NCI-H345 treated with DMSO at 0.1 percent for 48 hours (cell line): ENCODE data around the gene LATS2.
"Not testable (repeated sequence)": the region's sequence is repeated elsewhere in the genome, so short reads cannot be mapped to it uniquely, and the experiment has no call there.

Experiments
- DNase-seq: peaks from one replicate; lab custom pipeline; 2025; ENCODE audit not compliant: unreplicated experiment; lab: John Stamatoyannopoulos, UW

LATS2 gene

DNA sequence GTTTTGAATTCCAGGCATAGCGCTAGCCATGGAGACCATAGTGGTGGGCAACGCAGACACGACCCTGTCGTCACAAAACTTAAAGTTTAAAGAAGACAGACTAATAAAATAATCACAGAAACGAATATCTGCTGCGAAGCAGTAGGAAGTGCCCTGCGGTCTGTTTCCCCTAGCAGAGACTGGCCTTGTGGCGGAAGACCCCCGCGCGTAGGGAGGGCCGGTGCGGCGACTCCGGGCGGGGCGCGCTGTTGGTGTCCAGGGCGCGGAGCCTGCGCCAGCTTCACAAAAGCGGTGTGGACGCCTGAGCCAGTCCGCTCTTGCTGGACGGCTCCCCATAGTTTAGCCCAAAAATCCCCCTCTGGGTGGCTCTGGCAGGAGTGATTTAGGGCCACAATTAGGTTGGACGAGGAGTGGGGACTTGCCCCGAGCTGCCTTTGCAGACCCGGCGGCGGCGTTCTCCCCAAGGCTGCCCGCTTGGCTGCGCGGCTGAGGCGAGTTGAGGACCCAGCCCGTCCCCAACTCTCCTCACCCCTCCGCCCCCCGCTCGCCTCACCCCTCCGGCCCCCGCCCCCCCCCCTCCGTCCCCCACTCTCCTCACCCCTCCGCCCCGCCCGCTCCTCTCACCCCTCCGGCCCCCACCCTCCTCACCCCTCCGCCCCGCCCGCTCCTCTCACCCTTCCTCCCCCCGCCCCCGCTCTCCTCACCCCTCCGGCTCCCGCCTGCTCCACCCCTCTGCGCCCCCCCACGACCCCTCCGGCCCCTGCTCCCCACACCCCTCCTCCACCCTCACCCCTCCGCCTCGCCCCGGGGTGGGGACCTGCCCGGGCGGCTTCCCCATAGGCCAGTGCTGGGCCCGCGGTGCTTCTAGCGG lies 14.2 kb upstream of the LATS2 start:
- no peak for DNase-seq

DNA sequence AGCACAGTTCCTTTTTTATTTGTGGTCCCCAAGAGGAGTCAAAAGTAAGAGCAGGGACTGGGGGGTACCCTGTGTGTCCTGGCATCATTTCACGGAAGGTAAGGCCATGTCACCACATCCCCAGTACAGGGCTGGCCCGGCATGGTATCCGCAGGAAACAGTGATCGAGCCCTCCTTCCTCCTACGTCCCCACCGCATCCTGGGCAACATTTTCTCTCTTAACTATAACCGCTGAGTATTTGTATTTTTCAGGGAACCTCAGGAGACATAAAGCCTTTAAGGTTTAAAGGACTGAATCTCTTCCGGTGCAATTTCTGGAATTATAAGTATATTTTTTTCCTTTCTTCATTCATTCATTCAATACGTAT lies 13.6 kb upstream of the LATS2 start:
- no peak for DNase-seq

DNA sequence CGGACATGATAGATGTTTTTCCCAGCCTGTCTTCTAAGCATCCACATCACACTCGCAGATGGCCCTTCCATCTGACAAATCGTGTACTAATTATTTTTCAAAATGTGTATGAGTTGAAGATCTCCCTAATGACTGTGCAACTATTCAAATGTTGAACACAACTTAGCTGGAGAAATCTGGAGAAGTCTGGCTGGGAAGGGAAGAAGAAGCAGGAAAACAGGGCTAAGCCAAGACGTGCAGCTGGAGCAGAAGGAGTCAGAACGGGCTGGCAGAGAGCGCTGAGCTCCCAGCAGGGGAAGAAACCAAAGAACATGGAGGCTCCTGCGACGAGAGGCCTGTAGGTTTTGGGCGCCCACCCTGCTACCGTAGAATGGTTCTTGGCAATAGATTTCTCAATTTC lies 13.2 kb upstream of the LATS2 start:
- no peak for DNase-seq

DNA sequence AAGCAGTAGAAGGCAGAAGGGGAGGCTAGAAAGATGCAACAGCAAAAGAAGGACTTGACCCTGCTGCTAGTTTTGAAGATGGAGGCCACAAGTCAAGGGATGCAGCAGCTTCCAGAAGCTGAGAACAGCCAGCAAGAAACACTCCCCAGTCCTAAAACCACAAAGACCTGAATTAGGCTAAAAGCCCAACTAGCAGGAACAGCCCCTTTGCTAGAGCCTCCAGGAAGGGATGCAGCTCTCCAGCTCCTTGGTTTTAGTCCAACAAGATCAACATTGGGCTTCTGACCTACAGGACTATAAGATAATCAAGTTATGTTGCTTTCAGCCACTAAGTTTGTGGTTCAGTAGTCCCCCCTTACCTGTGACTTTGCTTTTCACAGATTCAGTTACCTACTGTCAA lies 10.5 kb upstream of the LATS2 start:
- no peak for DNase-seq

GRCh38 chr13:21071015-21071414 lies 9.6 kb upstream of the LATS2 start:
- no peak for DNase-seq

- DNase-seq = no peak
These were observed 8.2 kb upstream of the LATS2 start for GRCh38 chr13:21069561-21070004.

GRCh38 chr13:21067848-21068247 lies 6.5 kb upstream of the LATS2 start:
- no peak for DNase-seq

- DNase-seq = no peak
These were observed 5.6 kb upstream of the LATS2 start for GRCh38 chr13:21066946-21067345.

DNA sequence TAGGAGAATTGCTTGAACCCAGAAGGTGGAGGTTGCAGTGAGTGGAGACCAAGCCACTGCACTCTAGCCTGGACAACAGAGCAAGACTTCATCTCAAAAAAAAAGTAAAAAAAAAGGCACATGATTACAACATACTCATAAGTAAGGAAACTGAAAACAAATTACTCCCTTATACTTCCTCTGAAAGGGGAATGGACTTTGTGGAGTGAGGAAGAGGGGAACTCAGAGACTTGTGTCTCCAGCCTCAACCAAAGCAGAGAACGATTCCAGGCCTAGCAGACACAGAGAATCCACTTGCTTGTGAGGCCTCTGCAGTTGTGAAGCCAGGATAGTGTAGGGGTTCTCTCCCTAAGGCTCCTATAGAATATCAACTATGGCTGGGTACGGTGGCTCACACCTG lies 4.3 kb upstream of the LATS2 start:
- no peak for DNase-seq

GRCh38 chr13:21063031-21063430 lies 1.6 kb upstream of the LATS2 start:
- no peak for DNase-seq

GRCh38 chr13:21060338-21061028 lies 903 bp downstream of the LATS2 start:
- DNase-seq = no peak

- DNase-seq = no peak
These were observed 1.6 kb downstream of the LATS2 start for GRCh38 chr13:21059641-21060337.

GRCh38 chr13:21058361-21058760 lies 3.0 kb downstream of the LATS2 start:
- DNase-seq = no peak

DNA sequence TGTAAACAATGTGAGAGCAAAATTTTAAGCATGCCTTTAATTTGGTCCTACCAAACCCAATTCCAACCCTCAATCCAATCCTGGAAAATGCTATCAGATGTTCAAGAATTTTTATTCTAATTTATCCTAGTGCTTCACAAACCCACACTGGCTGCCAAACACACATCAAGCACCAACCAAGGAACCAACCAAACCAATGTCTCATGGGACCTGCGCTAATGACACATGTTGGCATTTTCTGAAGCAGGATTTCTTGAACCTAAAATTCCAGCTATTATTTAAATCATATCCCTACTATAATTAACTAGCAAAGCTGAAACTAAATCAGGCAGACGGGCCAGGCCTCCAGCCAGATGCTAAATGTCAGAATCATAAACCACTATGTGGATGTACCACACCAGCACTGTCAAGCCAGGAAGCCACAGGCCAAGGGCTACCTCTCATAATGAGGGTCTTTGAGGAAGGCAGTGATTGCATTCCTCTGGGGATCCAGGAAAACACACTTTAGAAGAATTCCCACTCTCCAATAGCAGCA lies 5.8 kb downstream of the LATS2 start:
- no peak for DNase-seq

DNA sequence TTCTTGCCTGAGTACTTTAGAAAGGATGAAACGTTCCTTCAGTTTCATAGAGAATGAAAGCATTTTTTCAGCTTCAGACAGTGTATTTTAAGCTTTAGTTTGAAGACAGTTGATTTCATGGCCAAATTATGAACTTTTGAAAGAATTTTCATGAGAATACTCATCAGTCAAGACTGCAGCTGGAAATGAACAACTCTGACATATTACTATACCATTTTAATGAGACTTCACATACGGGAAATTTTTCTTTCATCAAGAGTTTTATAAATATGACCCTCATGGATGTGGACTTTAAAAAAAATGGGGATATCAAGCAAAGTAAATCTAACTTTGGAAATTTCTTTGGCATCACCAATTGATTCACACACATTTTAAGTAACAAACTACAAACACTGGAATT lies 6.4 kb downstream of the LATS2 start:
- no peak for DNase-seq

GRCh38 chr13:21054313-21054712 lies 7.1 kb downstream of the LATS2 start:
- DNase-seq = no peak

DNA sequence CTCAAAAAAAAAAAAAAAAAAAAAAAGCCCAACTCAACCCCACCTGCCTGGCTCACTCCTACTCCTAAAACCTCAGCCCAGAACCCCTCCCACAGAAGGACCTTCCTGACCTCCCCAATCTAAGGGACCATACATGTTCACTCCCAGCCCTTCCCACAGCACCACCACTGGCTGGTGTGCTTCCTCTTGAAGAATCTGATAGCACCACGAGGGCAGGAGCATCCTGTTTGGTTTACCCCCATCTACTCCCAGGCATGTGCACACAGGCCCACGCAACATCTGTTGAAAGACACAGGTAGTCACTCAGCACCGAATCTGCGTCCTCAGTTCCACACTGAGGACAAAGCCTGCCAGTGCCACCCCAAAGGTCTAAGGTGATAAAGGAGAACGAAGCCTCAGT lies 8.2 kb downstream of the LATS2 start:
- DNase-seq = no peak

GRCh38 chr13:21051675-21052074 lies 9.7 kb downstream of the LATS2 start:
- no peak for DNase-seq

DNA sequence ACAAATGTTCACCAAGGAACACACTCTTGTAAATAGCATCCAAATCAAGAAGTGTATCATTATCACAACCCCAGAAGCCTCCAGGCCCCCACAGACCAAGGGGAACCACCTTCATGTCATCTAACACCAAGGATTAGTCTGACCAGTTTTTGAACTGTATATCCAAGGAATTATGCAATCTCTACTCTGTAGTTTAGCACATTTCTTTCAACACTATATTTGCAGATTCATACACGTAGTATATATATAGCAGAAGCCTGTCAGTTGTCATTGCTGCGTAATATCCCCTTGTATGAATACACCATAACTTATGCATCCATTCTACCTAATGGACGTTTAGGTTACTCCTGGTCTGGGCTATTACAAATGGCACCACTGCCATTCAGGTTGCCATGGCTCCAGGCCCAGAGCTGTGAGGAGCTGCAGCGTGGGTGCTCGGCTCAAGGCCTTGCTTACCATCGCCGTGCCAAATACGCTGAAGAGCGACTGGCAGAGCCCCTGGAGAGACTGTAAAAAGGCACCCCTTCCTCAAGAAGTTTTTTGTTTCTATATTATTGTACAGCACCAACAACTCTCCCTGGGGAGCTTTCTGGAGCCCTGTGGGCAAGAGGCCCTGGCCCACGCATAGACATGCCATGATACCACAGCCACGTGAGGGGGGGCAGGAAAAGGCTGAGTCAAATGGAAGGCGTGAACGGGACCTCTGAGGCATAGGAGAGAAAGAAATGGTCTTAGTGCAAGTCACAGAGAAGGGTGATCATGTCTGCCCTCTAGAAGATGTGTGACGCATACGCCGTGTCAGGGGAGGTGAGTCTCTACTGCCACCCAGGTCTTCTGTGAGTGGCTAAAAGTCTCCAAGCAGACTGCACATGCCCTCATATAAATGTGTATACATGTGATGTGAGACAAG lies 10.8 kb downstream of the LATS2 start:
- no peak for DNase-seq

DNA sequence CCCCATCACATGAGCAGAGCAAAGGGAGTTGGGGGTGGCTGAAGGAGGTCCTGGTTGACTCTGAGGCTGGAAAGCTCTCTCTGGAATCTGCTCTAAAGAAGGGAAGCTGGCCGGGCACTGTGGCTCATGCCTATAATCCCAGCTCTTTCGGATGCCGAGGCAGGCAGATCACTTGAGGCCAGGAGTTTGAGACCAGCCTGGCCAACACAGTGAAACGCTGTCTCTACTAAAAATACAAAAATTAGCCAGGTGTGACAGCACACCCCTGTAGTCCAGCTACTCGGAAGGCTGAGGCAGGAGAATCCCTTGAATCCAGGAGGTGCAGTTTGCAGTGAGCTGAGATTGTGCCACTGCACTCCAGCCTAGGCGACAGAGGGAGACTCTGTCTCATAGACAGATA lies 11.7 kb downstream of the LATS2 start:
- not testable (repeated sequence) for DNase-seq
